GM18505 (cell line): Measurements from ENCODE around the gene MLXIP.
"Not testable (repeated sequence)": the region's sequence is repeated elsewhere in the genome, so short reads cannot be mapped to it uniquely, and the experiment has no call there.

Experiments
- ATAC-seq: cut with Tn5 transposase; IDR thresholded peaks from one replicate; pipeline ENCODE4 v1.9.1; 2021; ENCODE audit not compliant: unreplicated experiment
- POLR2A ChIP-seq: IDR thresholded peaks from 4 replicates; pipeline ENCODE4 v1.6.1; 2011; ENCODE audit warnings: borderline replicate concordance; ENCODE audit not compliant: insufficient read depth, insufficient read length; ENCODE audit errors: extremely low read depth

Gene MLXIP

GRCh38 chr12:122150127-122150681, 71.6 kb downstream of the MLXIP start:
- no peak for ATAC-seq
- TF ChIP-seq POLR2A = no peak

- TF ChIP-seq POLR2A = no peak
Measured at GRCh38 chr12:122152754-122153153, 74.2 kb downstream of the MLXIP start.

GRCh38 chr12:122155705-122156104, 77.1 kb downstream of the MLXIP start:
- TF ChIP-seq POLR2A = no peak
- no peak for ATAC-seq

More at GRCh38 chr12:122152754-122153153, 74.2 kb downstream of the MLXIP start:
- ATAC-seq = no peak

GRCh38 chr12:122158700-122159285, 80.2 kb downstream of the MLXIP start:
- no peak for ATAC-seq
- TF ChIP-seq POLR2A = no peak

- ATAC-seq = no peak
- no peak for TF ChIP-seq POLR2A
Measured at GRCh38 chr12:122159882-122160281, 81.3 kb downstream of the MLXIP start.

GRCh38 chr12:122160761-122161160, 82.2 kb downstream of the MLXIP start:
- no peak for TF ChIP-seq POLR2A
- ATAC-seq = no peak

- no peak for TF ChIP-seq POLR2A
- no peak for ATAC-seq
Measured at GRCh38 chr12:122161682-122162081, 83.1 kb downstream of the MLXIP start.

- ATAC-seq = no peak
- no peak for TF ChIP-seq POLR2A
Measured at GRCh38 chr12:122162976-122163375, 84.4 kb downstream of the MLXIP start.

GRCh38 chr12:122166422-122167349, 88.1 kb downstream of the MLXIP start:
- no peak for ATAC-seq
- TF ChIP-seq POLR2A = no peak

GRCh38 chr12:122167356-122167925, 88.9 kb downstream of the MLXIP start:
- TF ChIP-seq POLR2A = no peak
- ATAC-seq = no peak

- ATAC-seq = no peak
- no peak for TF ChIP-seq POLR2A
Measured at GRCh38 chr12:122168492-122168891, 89.9 kb downstream of the MLXIP start.

GRCh38 chr12:122171399-122171798, 92.8 kb downstream of the MLXIP start:
- no peak for ATAC-seq
- no peak for TF ChIP-seq POLR2A

- ATAC-seq = no peak
- no peak for TF ChIP-seq POLR2A
Measured at GRCh38 chr12:122172262-122172939, 93.8 kb downstream of the MLXIP start.

GRCh38 chr12:122174155-122174845, 95.7 kb downstream of the MLXIP start, which contains the start of gene IL31:
TSS of gene IL31 (minus strand) at chr12:122174221. CDS start at chr12:122174172, 49 bp downstream.
- TF ChIP-seq POLR2A = no peak
- no peak for ATAC-seq

GRCh38 chr12:122176473-122176872, 97.9 kb downstream of the MLXIP start:
- not testable (repeated sequence) for ATAC-seq
